Naive thymus-derived CD4-positive, alpha-beta T cell (primary cell): ENCODE data around the gene SYNGR1. TPM values are rescaled to one million over a fixed set of nuclear protein-coding genes. Genes with fewer than 3 reads are reported as not detected.
"Not testable (repeated sequence)": the region's sequence is repeated elsewhere in the genome, so short reads cannot be mapped to it uniquely, and the experiment has no call there.

Source experiments
- ATAC-seq: fragments of 150-1000 bp; cut with Tn5 transposase; 2 replicates; pipeline ENCODE4 v1.10.0; 2021; ENCODE audit warnings: mild to moderate bottlenecking, moderate library complexity
- CTCF ChIA-PET: fragments of 350-600 bp; sonication (Branson Sonifier 250); formaldehyde crosslinking; loops from one replicate; lab custom pipeline; 2021; ENCODE audit warnings: antibody characterized with exemption; lab: Charles Lee
- POLR2A ChIA-PET: fragments of 350-600 bp; sonication (Branson Sonifier 250); formaldehyde crosslinking; loops from one replicate; lab custom pipeline; 2021; ENCODE audit warnings: antibody characterized with exemption, inconsistent platforms; lab: Charles Lee
- DNase-seq, 9 donors: peaks; one replicate each; pipeline versions ENCODE4 v3.0.0 to v3.0.0-alpha.2; 2020 to 2022; ENCODE audit warnings: mixed read lengths in 1 of 9
- H3K27ac ChIP-seq: one replicate; pipeline ENCODE4 v1.7.0; 2013; ENCODE audit warnings: mild to moderate bottlenecking, low read depth, low read length, moderate library complexity
- H3K27me3 ChIP-seq, 2 donors: one replicate each; pipeline ENCODE4 v1.7.0; 2013; ENCODE audit warnings: low read length in 2 of 2, mild to moderate bottlenecking in 2 of 2, moderate library complexity in 2 of 2; ENCODE audit not compliant: control insufficient read depth in 2 of 2, insufficient read depth in 2 of 2
- H3K36me3 ChIP-seq, 3 experiments: 1 replicate in 2 of 3; 2 replicates in 1 of 3; pipeline ENCODE4 v1.7.0; 2013; ENCODE audit warnings: low read length in 3 of 3, mild to moderate bottlenecking in 3 of 3, moderate library complexity in 1 of 3; ENCODE audit not compliant: insufficient read depth in 3 of 3, control insufficient read depth in 2 of 3
- H3K4me1 ChIP-seq, 2 donors: one replicate each; pipeline ENCODE4 v1.7.0; 2013; ENCODE audit warnings: low read length in 2 of 2, mild to moderate bottlenecking in 2 of 2, moderate library complexity in 1 of 2; ENCODE audit not compliant: control insufficient read depth in 2 of 2, insufficient read depth in 2 of 2
- H3K4me3 ChIP-seq: 2 replicates; pipeline ENCODE4 v1.7.0; 2013; ENCODE audit warnings: mild to moderate bottlenecking, low read length
- H3K9me3 ChIP-seq, 3 experiments: 1 replicate in 2 of 3; 2 replicates in 1 of 3; pipeline ENCODE4 v1.7.0; 2013; ENCODE audit warnings: low read length in 3 of 3; ENCODE audit not compliant: control insufficient read depth in 2 of 3
- H3K27ac Mint-ChIP-seq, 9 donors: one replicate each; pipeline ENCODE4 v1.8.0; 2020 to 2022; ENCODE audit warnings: mixed read lengths in 9 of 9, mild to moderate bottlenecking in 8 of 9, moderate library complexity in 5 of 9, inconsistent platforms in 2 of 9
- H3K27me3 Mint-ChIP-seq, 5 donors: one replicate each; pipeline ENCODE4 v1.8.0; 2021 to 2022; ENCODE audit warnings: mixed read lengths in 5 of 5, mild to moderate bottlenecking in 1 of 5
- H3K36me3 Mint-ChIP-seq, 5 donors: one replicate each; pipeline ENCODE4 v1.8.0; 2020 to 2022; ENCODE audit warnings: mixed read lengths in 5 of 5, mild to moderate bottlenecking in 3 of 5, inconsistent platforms in 1 of 5
- H3K4me1 Mint-ChIP-seq, 7 donors: one replicate each; pipeline ENCODE4 v1.8.0; 2020 to 2022; ENCODE audit warnings: mixed read lengths in 7 of 7, mild to moderate bottlenecking in 3 of 7, inconsistent platforms in 1 of 7
- H3K4me3 Mint-ChIP-seq, 10 donors: one replicate each; pipeline ENCODE4 v1.8.0; 2020 to 2022; ENCODE audit warnings: mild to moderate bottlenecking in 10 of 10, mixed read lengths in 10 of 10, moderate library complexity in 6 of 10, inconsistent platforms in 2 of 10
- H3K9me3 Mint-ChIP-seq, 11 donors: one replicate each; pipeline ENCODE4 v1.8.0; 2020 to 2022; ENCODE audit warnings: mixed read lengths in 11 of 11, mild to moderate bottlenecking in 4 of 11, inconsistent platforms in 1 of 11, moderate library complexity in 1 of 11
- intact Hi-C, 2 donors: fragments of 100-400 bp; cut with micrococcal nuclease; formaldehyde crosslinking; loops; one replicate each; pipeline ENCODE4 v1.15.1; 2023
- polyA plus RNA-seq, 2 donors: library from polyadenylated mRNA; unstranded; fragments of 300-500 nt; fragmentation: Illumina TruSeq; gene quantifications; one replicate each; pipeline ENCODE4 v1.2.3, GENCODE V29; 2021
- total RNA-seq, 6 experiments: library from RNA in 5 of 6; stranded (reverse) in 5 of 6; gene quantifications; 1 replicate in 5 of 6; 2 replicates in 1 of 6; pipeline ENCODE4 v1.2.3 and lab custom pipeline; 2021 to 2026

The SYNGR1 gene
- total and polyA plus RNA-seq, 7 experiments from 2014 or later: 0.12 to 7.0 (median 1.5) TPM

DNA sequence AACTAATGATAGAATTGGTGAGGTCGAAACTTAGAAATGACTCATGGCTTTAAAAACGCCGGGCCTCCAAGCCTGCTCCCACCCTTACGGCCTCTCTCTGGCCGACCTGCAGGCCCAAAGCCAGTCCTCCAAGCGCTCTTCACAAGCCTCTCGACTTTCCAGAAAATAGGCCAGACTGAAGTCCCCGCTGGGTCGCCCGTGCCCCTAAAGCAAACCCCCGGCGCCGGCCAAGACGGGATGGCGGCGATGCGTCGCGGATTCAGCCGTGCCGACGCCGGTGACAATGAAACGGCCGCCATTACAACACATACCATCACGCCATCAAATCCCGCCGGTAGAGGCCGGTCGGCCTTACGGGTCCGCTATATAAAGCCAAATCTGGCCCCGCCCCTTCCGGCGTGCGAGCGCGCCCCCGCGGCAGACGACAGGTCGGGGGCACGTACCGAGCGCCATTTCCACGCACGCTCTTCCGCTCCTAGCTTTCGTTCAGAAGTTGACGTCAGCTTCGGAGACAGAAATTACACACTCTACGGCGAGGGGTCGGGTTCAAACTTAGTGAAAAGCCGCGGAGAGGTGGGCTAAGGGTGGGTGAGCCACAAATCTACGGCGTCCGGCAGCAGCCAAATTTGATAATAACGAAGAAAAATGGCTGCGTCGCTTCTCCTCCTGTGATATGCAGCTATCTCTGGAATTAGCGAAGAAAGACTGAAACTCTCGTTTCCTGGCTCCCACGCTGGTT is 30.3 kb upstream of the SYNGR1 start, which contains the start of gene RPL3:
RPL3 (minus strand) TSS at position 340 of the 739 bp plus-strand sequence; CDS start at position 314, 26 bp downstream.
- Histone ChIP-seq H3K27ac (peak within 1 kb of the TSS; percentile 90), H3K9me3 (no peaks in the 10 kb centered on the region), H3K36me3 (peaks cover 18 to 43% (median 36%) of the 10 kb centered on the region in 3 experiments), H3K4me3 (peak within 1 kb of the TSS; percentile 81), H3K4me1 (peaks cover 34 to 39% of the 10 kb centered on the region in 2 donors), H3K27me3 (no peaks in the 10 kb centered on the region)
- Mint-ChIP-seq H3K4me1 (peaks cover 27 to 51% (median 35%) of the 10 kb centered on the region in 7 donors), H3K4me3 (peak within 1 kb of the TSS; percentile 95 to 100 (median 98)), H3K27ac (peak within 1 kb of the TSS; percentile 95 to 99 (median 97)), H3K27me3 (peaks cover 0 to 3% (median 0%) of the 10 kb centered on the region in 5 donors), H3K9me3 (peaks cover 0 to 10% (median 0%) of the 10 kb centered on the region in 11 donors), H3K36me3 (peaks cover 7 to 34% (median 12%) of the 10 kb centered on the region in 5 donors)
- ChIA-PET CTCF (interaction anchor here (0.5 to 11.7 kb wide), 16 partner anchors 8 to 379 kb away, joined by 3 to 262 read pairs (median 4); no protein-coding TSS in a partner anchor), POLR2A (interaction anchor here (0.6 to 8.1 kb wide), 59 partner anchors 8 to 1410 kb away, joined by 3 to 240 read pairs (median 4); partner anchors contain the start of genes APOBEC3C, ATF4, JOSD1 and MIEF1)
- ATAC-seq (peak; percentile 93), DNase-seq (peak; percentile 97 to 99 (median 98))
- intact Hi-C loops: loop anchor here (1.0 to 10.0 kb wide), 15 partner anchors 23 to 922 kb away; partner anchors contain the start of genes ATF4 (in 2 of the 2), CBX6 (in 2 of the 2), CBX7 (in 2 of the 2) and RPS19BP1 (in 2 of the 2)

DNA sequence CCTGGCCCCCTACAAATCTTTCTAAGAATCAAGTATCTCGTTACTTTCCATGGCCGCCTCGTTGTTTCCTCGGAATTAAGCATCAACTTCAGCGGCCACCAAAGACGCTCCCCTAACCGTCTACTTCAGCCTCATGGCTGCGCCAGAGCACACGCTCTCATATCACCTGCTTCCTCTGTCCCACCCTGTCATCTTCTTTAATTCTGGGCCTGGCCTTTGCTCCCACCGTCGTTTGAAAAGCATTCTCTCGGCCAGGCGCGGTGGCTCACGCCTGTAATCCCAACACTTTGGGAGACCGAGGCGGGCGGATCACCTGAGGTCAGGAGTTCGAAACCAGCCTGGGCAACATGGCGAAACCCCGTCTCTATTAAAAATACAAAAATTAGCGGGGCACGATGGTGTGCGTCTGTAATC is 29.2 kb upstream of the SYNGR1 start:
- DNase-seq, H3K4me3 ChIP-seq, H3K27me3 ChIP-seq, H3K9me3 Mint-ChIP-seq, H3K9me3 ChIP-seq, ATAC-seq, intact Hi-C loops: not testable (repeated sequence)
- Histone ChIP-seq H3K4me1 (peaks cover 27 to 28% of the 10 kb centered on the region in 2 donors), H3K27ac (peak overlapping the region; percentile 90), H3K36me3 (peaks cover 6 to 31% (median 24%) of the 10 kb centered on the region in 3 experiments)
- H3K4me3 Mint-ChIP-seq: peak overlapping the region; percentile 86 to 100 (median 98)
- H3K36me3 Mint-ChIP-seq: peaks cover 3 to 23% (median 6%) of the 10 kb centered on the region in 5 donors
- ChIA-PET CTCF (interaction anchor here (0.6 to 2.3 kb wide), 4 partner anchors 177 to 239 kb away, joined by 3 to 8 read pairs (median 3); no protein-coding TSS in a partner anchor), POLR2A (interaction anchor here (0.9 to 8.1 kb wide), 18 partner anchors 11 to 724 kb away, joined by 3 to 240 read pairs (median 12); partner anchors contain the start of genes APOBEC3C, ATF4, PDGFB and RPS19BP1)
- H3K27me3 Mint-ChIP-seq: peaks cover 0 to 10% (median 0%) of the 10 kb centered on the region in 5 donors
- peak overlapping the region; percentile 95 to 99 (median 97) for H3K27ac Mint-ChIP-seq
- peaks cover 27 to 41% (median 32%) of the 10 kb centered on the region in 7 donors for H3K4me1 Mint-ChIP-seq

DNA sequence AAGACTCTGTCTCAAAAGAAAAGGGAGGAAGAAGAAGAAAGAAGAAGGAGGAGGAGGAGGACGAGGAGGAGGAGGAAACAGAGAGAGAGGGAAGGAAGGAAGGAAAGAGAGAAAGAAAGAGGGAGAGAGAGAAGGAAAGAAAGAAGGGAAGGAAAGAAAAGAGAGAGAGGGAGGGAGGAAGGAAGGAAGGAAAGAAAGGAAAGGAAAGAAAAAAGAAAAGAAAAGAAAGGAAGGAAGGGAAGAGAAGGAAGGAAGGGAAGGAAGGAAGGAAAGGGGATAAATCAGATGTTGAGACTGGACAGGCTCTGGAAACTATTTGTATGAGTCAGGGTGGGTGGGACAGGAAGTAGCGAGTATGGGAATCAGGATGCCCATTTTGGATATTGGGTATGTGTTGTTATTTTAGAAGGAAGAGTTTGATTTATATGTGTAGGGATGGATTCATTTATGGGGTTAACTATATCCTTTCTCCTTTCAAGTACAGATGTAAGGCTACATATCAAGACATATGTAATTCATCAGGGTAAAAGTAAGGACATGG is 24.3 kb upstream of the SYNGR1 start:
- CTCF ChIA-PET: no interaction called here
- Mint-ChIP-seq H3K9me3 (no peaks in the 10 kb centered on the region), H3K4me3 (no peak overlapping the region), H3K4me1 (peaks cover 0 to 8% (median 0%) of the 10 kb centered on the region in 7 donors), H3K27me3 (peaks cover 0 to 9% (median 0%) of the 10 kb centered on the region in 5 donors), H3K36me3 (no peaks in the 10 kb centered on the region), H3K27ac (peak overlapping the region in 1 of 9 donors; percentile 11)
- H3K27ac ChIP-seq: no peak overlapping the region
- H3K9me3 ChIP-seq: no peaks in the 10 kb centered on the region
- H3K4me3 ChIP-seq: no peak overlapping the region
- no peaks in the 10 kb centered on the region for H3K27me3 ChIP-seq
- intact Hi-C loops: loop anchor here in 1 of 2 donors (5.0 kb wide), 1 partner anchor 707 kb away; no protein-coding TSS in a partner anchor
- H3K4me1 ChIP-seq: no peaks in the 10 kb centered on the region
- ATAC-seq (no peak), DNase-seq (no peak)
- POLR2A ChIA-PET: no interaction called here
- H3K36me3 ChIP-seq: no peaks in the 10 kb centered on the region

DNA sequence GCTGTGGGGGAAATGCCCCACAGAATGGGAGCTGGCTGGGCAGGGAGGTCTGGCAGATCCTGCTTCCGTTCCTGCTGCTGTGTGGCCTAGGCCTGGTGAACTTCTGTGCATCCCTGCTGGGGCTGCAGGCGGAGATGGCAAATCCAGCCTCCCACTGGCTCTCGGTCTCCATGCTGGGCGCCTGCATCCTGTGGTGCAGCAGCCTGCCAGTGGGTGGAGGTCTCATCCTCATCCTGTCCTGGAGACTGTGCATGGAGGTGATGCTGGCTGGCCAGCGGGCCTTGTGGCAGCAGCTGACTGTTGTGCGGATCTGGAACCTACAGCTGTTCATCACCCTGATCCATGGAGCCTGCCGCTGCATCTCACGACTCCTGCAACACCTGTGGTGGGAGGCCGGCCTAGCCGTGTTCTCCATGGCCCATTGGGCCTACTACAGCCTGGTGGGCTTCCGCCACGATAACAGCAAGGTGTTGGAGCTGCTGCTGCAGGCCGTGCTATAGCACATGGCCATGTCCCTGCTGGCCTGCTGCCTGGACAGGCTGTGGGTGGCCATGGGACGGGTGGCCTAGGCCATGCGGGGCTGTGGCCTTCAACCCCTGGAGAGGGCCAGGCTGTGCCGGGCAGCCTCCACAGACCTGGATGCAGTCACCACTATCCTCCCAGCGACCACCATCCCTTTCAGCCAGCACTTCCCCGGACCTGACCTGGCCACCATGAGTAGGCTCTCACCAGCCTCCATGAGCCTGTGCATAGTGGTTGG is 21.6 kb upstream of the SYNGR1 start:
- Histone ChIP-seq H3K27me3 (no peaks in the 10 kb centered on the region), H3K4me3 (no peak overlapping the region), H3K36me3 (no peaks in the 10 kb centered on the region), H3K4me1 (no peaks in the 10 kb centered on the region), H3K9me3 (no peaks in the 10 kb centered on the region), H3K27ac (no peak overlapping the region)
- Mint-ChIP-seq H3K4me1 (peaks cover 6 to 20% (median 15%) of the 10 kb centered on the region in 7 donors), H3K9me3 (peaks cover 0 to 2% (median 0%) of the 10 kb centered on the region in 11 donors), H3K36me3 (no peaks in the 10 kb centered on the region), H3K27ac (no peak overlapping the region), H3K27me3 (peaks cover 0 to 9% (median 0%) of the 10 kb centered on the region in 5 donors), H3K4me3 (no peak overlapping the region)
- ATAC-seq (no peak), DNase-seq (no peak)
- POLR2A ChIA-PET: interaction anchor here (3.0 kb wide), 1 partner anchor 10 kb away, joined by 15 read pairs; no protein-coding TSS in a partner anchor
- CTCF ChIA-PET: no interaction called here
- intact Hi-C loops: loop anchor here in 1 of 2 donors (5.0 kb wide), 1 partner anchor 704 kb away; no protein-coding TSS in a partner anchor

DNA sequence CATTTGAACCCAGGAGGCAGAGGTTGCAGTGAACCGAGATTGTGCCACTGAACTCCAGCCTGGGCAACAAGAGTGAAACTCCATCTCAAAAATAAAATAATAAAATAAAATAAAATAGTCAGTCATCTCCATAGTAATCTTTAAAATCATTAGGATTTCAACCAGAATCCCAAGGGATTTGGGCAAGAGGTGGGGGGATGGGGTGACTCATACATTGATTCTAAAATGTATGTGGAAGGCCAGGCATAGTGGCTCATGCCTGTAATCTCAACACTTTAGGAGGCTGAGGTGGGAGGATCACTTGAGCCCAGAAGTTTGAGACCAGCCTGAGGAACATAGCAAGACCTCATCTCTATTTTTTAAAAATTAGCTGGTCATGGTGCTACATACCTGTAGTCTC is 19.2 kb upstream of the SYNGR1 start:
- H3K36me3 ChIP-seq, DNase-seq, H3K4me3 ChIP-seq, H3K27ac ChIP-seq, H3K9me3 ChIP-seq, H3K27ac Mint-ChIP-seq, intact Hi-C loops, H3K4me3 Mint-ChIP-seq, H3K27me3 ChIP-seq, H3K27me3 Mint-ChIP-seq, H3K4me1 ChIP-seq, H3K36me3 Mint-ChIP-seq, H3K9me3 Mint-ChIP-seq, ATAC-seq: not testable (repeated sequence)
- peaks cover 6 to 20% (median 15%) of the 10 kb centered on the region in 7 donors for H3K4me1 Mint-ChIP-seq
- POLR2A ChIA-PET: interaction anchor here (1.5 to 4.1 kb wide), 2 partner anchors 12 to 189 kb away, joined by 7 to 33 read pairs; partner anchors contain the start of genes ATF4 and RPL3
- CTCF ChIA-PET: interaction anchor here (3.5 kb wide), 1 partner anchor 13 kb away, joined by 20 read pairs; no protein-coding TSS in a partner anchor
